Effector memory CD4-positive, alpha-beta T cell (primary cell): ENCODE results near the gene CACNA2D1.

Source experiments
- DNase-seq, 3 donors: peaks; one replicate each; pipeline ENCODE4 v3.0.0-alpha.2; 2020
- H3K27ac ChIP-seq: 2 replicates; pipeline ENCODE4 v1.7.0; 2013; ENCODE audit warnings: mild to moderate bottlenecking, low read length, moderate library complexity; ENCODE audit not compliant: insufficient read depth, poor library complexity, severe bottlenecking
- H3K27me3 ChIP-seq: replicated peaks from 2 replicates; pipeline ENCODE4 v1.7.0; 2013; ENCODE audit warnings: mild to moderate bottlenecking, low read length; ENCODE audit not compliant: insufficient read depth, control insufficient read depth, poor library complexity, severe bottlenecking
- H3K36me3 ChIP-seq: 2 replicates; pipeline ENCODE4 v1.7.0; 2013; ENCODE audit warnings: mild to moderate bottlenecking, low read length, moderate library complexity; ENCODE audit not compliant: control insufficient read depth, insufficient read depth
- H3K4me1 ChIP-seq: 2 replicates; pipeline ENCODE4 v1.7.0; 2013; ENCODE audit warnings: low read length, mild to moderate bottlenecking; ENCODE audit not compliant: control insufficient read depth, insufficient read depth, poor library complexity, severe bottlenecking
- H3K4me3 ChIP-seq: 2 replicates; pipeline ENCODE4 v1.7.0; 2013; ENCODE audit warnings: low read length, low read depth, mild to moderate bottlenecking; ENCODE audit not compliant: insufficient read depth, poor library complexity, severe bottlenecking
- H3K9me3 ChIP-seq: 2 replicates; pipeline ENCODE4 v1.7.0; 2013; ENCODE audit warnings: mild to moderate bottlenecking, low read length, moderate library complexity; ENCODE audit not compliant: control insufficient read depth

Gene CACNA2D1

DNA sequence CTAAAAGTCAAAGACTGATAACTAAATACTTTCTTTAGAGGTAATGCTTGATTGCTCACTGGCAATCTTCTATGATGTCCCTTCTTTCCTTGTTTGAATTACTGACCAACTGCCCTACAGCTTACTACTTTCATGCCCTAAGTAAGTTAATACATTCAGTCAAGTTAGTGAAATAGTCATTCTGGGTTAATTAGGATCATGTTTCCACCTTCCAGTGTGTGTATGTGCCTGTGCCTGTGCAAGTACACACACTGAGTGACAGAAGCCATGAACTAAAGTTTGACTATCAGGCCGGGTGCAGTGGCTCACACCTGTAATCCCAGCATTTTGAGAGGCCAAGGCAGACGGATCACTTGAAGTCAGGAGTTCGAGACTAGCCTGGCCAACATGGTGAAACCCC, 187.9 kb downstream of the CACNA2D1 start:
- Histone ChIP-seq H3K4me3 (no peak overlapping the region), H3K27me3 (no peaks in the 10 kb centered on the region), H3K36me3 (no peaks in the 10 kb centered on the region), H3K4me1 (no peaks in the 10 kb centered on the region), H3K9me3 (no peaks in the 10 kb centered on the region), H3K27ac (no peak overlapping the region)
- no peak for DNase-seq

DNA sequence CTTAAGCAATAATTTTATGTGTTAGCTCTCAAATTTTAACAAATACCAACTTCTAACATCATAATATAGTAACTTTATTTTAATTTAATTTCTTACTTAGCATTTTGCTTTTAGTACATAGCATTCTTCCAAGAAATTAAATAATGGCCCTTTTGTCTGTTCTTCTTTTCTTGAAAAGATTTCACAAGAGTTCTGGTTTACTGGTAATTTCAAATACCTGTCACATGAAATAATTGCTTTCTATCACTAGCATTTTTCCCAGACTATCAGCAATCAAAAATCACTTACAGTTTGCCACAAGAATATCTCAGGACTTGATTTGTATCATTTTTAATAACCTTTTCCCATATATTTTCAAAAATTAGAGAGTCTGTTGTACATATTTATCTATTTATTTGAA, 193.0 kb downstream of the CACNA2D1 start:
- Histone ChIP-seq H3K9me3 (no peaks in the 10 kb centered on the region), H3K27me3 (no peaks in the 10 kb centered on the region), H3K27ac (no peak overlapping the region), H3K36me3 (no peaks in the 10 kb centered on the region), H3K4me3 (no peak overlapping the region), H3K4me1 (no peaks in the 10 kb centered on the region)
- DNase-seq, result no peak

DNA sequence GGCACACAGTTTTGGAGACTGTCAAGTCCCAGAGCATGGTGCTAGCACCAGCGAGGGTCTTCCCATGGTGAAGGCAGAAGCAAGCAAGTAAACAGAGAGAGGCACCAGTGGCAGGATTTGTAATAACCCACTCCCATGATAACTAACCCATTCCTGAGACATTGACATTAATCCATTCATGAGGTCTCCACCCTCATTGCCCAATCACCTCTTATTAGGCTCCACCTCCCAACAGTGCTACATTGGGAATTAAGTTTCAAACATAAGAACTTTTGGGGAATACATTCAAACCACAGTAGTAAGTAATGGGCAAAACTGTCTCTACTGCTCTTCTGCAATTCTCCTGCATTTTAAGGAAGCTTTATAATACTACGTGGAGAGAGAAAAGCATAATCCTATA, 193.6 kb downstream of the CACNA2D1 start:
- H3K4me3 ChIP-seq, result no peak overlapping the region
- no peaks in the 10 kb centered on the region for H3K36me3 ChIP-seq
- no peak for DNase-seq
- H3K4me1 ChIP-seq, result no peaks in the 10 kb centered on the region
- H3K27ac ChIP-seq, result no peak overlapping the region
- no peaks in the 10 kb centered on the region for H3K27me3 ChIP-seq
- no peaks in the 10 kb centered on the region for H3K9me3 ChIP-seq

DNA sequence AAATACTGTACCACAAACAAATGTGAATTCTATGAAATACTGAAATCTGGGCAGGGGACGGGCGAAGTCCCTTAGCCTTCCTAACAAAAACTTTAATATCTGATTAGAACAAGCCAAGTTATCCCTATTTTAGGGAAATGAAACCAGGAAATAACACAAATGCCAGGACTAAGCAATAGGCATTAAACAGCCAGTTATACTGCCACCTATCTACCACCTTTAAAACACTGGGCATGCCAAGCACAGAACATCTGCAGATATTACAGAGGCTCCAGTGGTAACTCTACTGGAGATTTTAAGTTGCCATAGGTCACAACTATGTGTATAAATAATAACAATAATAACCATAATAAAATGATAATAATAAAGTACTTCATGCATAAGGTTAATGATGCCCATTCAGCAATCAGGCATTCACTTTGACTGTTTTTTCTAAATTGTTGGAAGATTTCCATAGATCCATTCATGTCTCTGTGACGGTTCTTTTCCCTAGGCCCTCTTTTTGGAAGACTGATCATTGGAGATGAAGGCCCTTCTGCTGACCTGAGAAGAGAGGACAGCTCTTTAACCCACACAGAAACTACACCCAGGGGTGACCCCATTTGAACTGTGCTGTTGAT, 195.7 kb downstream of the CACNA2D1 start:
- H3K27ac ChIP-seq, result no peak overlapping the region
- no peaks in the 10 kb centered on the region for H3K9me3 ChIP-seq
- no peaks in the 10 kb centered on the region for H3K27me3 ChIP-seq
- H3K36me3 ChIP-seq, result no peaks in the 10 kb centered on the region
- H3K4me1 ChIP-seq, result no peaks in the 10 kb centered on the region
- no peak for DNase-seq
- H3K4me3 ChIP-seq, result no peak overlapping the region

DNA sequence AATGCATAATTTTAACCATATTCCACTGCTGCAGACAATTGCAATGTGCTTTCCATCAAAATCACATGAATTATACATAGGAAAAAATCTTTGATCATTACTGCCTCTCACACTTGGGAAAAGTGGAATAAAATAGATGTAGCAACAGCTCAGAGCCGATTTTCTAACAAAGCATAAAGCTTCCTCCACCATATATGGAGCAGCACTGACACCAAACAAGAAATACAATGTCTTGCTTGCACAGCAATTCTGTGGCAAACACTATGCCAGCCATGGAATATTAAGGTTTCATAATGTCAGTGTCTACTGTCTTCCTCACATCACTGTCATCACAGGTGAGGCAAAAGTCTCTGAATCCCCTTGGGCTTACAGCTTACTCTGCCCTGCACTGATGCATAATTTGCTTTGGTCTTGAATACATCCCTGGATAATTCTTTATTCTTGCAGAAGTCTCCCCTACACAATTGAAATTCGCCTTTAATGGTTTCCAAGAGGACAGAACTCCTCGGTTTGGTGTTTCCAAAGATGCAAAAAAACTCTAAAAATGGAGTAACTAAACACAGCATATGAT, 198.5 kb downstream of the CACNA2D1 start:
- no peaks in the 10 kb centered on the region for H3K36me3 ChIP-seq
- no peak overlapping the region for H3K27ac ChIP-seq
- H3K9me3 ChIP-seq, result no peaks in the 10 kb centered on the region
- no peak for DNase-seq
- H3K27me3 ChIP-seq, result no peaks in the 10 kb centered on the region
- H3K4me3 ChIP-seq, result no peak overlapping the region
- H3K4me1 ChIP-seq, result no peaks in the 10 kb centered on the region

DNA sequence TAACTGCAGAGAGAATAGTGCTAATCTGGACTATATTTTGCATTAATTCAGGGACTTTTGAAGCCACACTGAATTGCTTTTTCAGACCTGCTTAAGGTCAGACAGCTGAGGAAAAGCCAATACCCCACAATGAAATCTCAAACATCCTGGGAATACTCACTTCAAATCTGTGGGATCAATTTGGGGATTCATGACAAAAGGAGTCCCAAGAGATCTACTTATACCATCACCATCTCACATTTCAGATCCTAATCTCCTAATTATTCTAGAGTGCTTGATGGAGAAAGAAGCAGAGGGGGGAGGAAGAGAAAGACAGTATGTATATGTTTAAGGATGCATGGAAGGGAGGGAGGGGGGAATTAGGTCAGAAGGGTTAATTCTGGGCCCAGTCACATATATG, 202.2 kb downstream of the CACNA2D1 start:
- Histone ChIP-seq H3K9me3 (no peaks in the 10 kb centered on the region), H3K4me1 (no peaks in the 10 kb centered on the region), H3K4me3 (no peak overlapping the region), H3K27me3 (no peaks in the 10 kb centered on the region), H3K36me3 (no peaks in the 10 kb centered on the region), H3K27ac (no peak overlapping the region)
- DNase-seq, result no peak

DNA sequence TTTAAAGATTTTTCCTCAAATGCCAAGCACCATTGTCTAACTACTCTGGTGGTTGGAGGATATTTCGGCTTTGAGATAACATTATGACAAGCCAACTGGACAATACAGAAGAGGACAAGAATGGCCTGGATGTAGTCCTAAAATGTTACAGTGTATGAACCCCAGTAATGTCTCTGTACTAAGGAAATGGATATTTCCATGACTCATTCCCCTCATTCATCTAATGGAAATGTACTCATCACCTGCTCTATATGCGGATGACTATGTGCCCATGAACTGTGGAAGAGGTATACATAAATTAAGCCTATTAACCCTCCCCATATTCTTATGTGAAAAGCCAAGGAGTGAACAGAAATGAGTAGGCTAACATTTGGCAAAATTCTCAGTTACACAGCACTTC, 207.9 kb downstream of the CACNA2D1 start:
- no peaks in the 10 kb centered on the region for H3K27me3 ChIP-seq
- no peak overlapping the region for H3K27ac ChIP-seq
- no peaks in the 10 kb centered on the region for H3K36me3 ChIP-seq
- DNase-seq, result no peak
- H3K4me1 ChIP-seq, result no peaks in the 10 kb centered on the region
- no peak overlapping the region for H3K4me3 ChIP-seq
- no peaks in the 10 kb centered on the region for H3K9me3 ChIP-seq

DNA sequence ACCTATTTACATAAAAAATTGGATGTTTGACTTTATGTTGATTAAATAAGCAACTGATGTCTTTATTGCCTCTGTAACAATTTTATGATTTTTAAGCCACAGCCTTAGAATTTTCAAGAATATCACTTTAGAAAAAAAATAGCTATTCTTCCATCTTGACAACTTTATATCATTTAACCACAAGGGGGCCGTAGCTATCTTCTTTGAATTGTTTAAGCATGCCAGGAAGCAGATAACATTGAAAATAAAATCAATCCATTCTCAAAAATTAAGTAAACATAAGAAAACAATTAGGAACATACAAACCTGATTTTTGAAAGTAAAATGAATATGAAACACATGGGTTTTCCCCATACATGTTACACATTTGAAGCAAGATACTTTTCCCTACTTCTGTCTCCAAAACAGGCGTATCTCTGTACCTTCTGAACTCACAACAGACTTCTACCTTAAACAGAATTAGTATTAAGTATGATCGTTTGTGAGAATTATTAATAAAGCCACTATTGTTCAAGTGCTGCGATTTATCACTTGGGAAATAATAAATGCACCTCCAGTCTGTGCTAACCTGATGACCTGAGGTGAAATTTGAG, 209.0 kb downstream of the CACNA2D1 start:
- Histone ChIP-seq H3K36me3 (no peaks in the 10 kb centered on the region), H3K4me3 (no peak overlapping the region), H3K27me3 (no peaks in the 10 kb centered on the region), H3K9me3 (no peaks in the 10 kb centered on the region), H3K4me1 (no peaks in the 10 kb centered on the region), H3K27ac (no peak overlapping the region)
- no peak for DNase-seq

DNA sequence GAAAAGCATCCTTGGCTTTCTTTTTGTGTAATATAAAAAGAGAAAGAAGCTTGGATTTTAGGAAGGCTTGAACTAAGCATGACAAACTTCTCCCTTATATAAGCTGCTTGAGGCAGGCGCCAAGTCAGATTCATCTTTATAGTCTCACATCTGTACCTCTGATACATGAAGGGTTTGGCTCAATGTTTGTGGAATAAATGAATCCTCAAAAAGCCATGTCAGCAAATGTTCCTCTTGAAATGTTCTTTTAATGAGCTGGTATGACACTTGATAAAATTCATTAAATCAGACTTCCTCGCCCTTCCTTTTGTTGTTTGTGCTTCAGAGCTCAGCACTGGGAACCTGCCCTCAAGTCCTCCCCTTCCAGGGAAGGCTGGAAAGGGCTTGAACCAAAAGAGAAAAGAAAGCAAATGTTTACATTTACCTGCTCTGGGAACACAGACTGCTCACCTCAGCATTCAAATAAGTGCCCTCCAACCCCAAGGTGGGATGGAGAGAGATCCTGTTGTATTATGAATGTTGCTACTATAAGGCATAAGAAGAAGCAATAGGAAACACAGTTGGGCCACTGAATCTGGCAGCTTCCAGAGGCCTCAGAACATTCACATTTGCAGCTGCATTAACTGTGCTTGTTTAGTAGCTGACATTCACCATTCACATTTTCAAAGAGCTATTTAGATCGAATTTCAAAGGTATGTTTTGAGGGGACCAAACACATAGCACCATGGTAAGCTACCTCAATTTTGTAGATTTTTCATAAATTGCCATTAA, 212.6 kb downstream of the CACNA2D1 start:
- Histone ChIP-seq H3K4me1 (no peaks in the 10 kb centered on the region), H3K27ac (no peak overlapping the region), H3K36me3 (no peaks in the 10 kb centered on the region), H3K4me3 (no peak overlapping the region), H3K27me3 (no peaks in the 10 kb centered on the region), H3K9me3 (no peaks in the 10 kb centered on the region)
- DNase-seq, result no peak

DNA sequence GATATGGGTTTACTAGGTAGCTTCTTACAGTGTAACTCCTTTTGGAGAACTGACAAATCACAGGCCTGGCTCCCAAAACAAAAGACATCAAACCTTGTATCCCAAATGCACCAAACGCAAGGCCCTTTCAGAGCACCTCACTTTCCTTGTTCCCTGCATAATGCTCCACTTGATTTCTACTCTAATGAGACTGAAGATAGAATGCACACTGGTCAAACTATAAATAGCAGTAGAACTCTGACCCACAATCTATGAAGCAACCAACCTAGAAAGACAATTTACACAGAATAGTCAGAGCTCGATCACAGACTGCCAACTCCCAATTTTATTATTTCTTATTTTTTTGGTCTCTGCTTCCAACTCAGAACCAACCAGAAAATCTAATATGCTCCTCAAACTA, 214.4 kb downstream of the CACNA2D1 start:
- no peak overlapping the region for H3K4me3 ChIP-seq

More for the DNA sequence above, 214.4 kb downstream of the CACNA2D1 start:
- no peak for DNase-seq
- Histone ChIP-seq H3K27me3 (no peaks in the 10 kb centered on the region), H3K36me3 (no peaks in the 10 kb centered on the region), H3K4me1 (no peaks in the 10 kb centered on the region), H3K27ac (no peak overlapping the region), H3K9me3 (no peaks in the 10 kb centered on the region)
